ENCODE results near the gene DLG5.

Gene DLG5

GRCh38 chr10:77821036-77821435 is 105.5 kb downstream of the DLG5 start:
- no peaks in the 10 kb centered on the region for H3K27me3 ChIP-seq (replicated peaks; ENCODE audit: control insufficient read depth, insufficient read depth, low read length)
- DNase-seq (ENCODE audit: extremely low read depth, insufficient read length) = no peak
- peaks cover 16% of the 10 kb centered on the region for H3K36me3 ChIP-seq (ENCODE audit: control insufficient read depth, insufficient read depth, low read length)
- no peak overlapping the region for H3K4me3 ChIP-seq (replicated peaks; ENCODE audit: low read depth, low read length)
- no peak for TF ChIP-seq CTCF (IDR thresholded peaks at IDR 0.05; ENCODE audit: insufficient read depth, low read length, poor library complexity, severe bottlenecking)

GRCh38 chr10:77820349-77820748 is 106.2 kb downstream of the DLG5 start:
- no peak for TF ChIP-seq CTCF (IDR thresholded peaks at IDR 0.05; ENCODE audit: insufficient read depth, low read length, poor library complexity, severe bottlenecking)
- DNase-seq (ENCODE audit: extremely low read depth, insufficient read length) = no peak
- Histone ChIP-seq H3K27me3 (replicated peaks; ENCODE audit: control insufficient read depth, insufficient read depth, low read length) (no peaks in the 10 kb centered on the region), H3K36me3 (ENCODE audit: control insufficient read depth, insufficient read depth, low read length) (peaks cover 16% of the 10 kb centered on the region), H3K4me3 (replicated peaks; ENCODE audit: low read depth, low read length) (no peak overlapping the region)

GRCh38 chr10:77819210-77820112 is 107.1 kb downstream of the DLG5 start:
- Histone ChIP-seq H3K4me3 (replicated peaks; ENCODE audit: low read depth, low read length) (no peak overlapping the region), H3K36me3 (ENCODE audit: control insufficient read depth, insufficient read depth, low read length) (peaks cover 15% of the 10 kb centered on the region), H3K27me3 (replicated peaks; ENCODE audit: control insufficient read depth, insufficient read depth, low read length) (no peaks in the 10 kb centered on the region)
- no peak for TF ChIP-seq CTCF (IDR thresholded peaks at IDR 0.05; ENCODE audit: insufficient read depth, low read length, poor library complexity, severe bottlenecking)
- no peak for DNase-seq (ENCODE audit: extremely low read depth, insufficient read length)

- TF ChIP-seq CTCF (IDR thresholded peaks at IDR 0.05; ENCODE audit: insufficient read depth, low read length, poor library complexity, severe bottlenecking) = no peak
- DNase-seq (ENCODE audit: extremely low read depth, insufficient read length) = no peak
- H3K27me3 ChIP-seq (replicated peaks; ENCODE audit: control insufficient read depth, insufficient read depth, low read length) = no peaks in the 10 kb centered on the region
- peaks cover 14% of the 10 kb centered on the region for H3K36me3 ChIP-seq (ENCODE audit: control insufficient read depth, insufficient read depth, low read length)
- H3K4me3 ChIP-seq (replicated peaks; ENCODE audit: low read depth, low read length) = no peak overlapping the region
Observed at GRCh38 chr10:77818378-77818777, 108.2 kb downstream of the DLG5 start.

GRCh38 chr10:77817541-77817940 is 109.0 kb downstream of the DLG5 start:
- Histone ChIP-seq H3K4me3 (replicated peaks; ENCODE audit: low read depth, low read length) (no peak overlapping the region), H3K27me3 (replicated peaks; ENCODE audit: control insufficient read depth, insufficient read depth, low read length) (no peaks in the 10 kb centered on the region), H3K36me3 (ENCODE audit: control insufficient read depth, insufficient read depth, low read length) (peaks cover 14% of the 10 kb centered on the region)
- TF ChIP-seq CTCF (IDR thresholded peaks at IDR 0.05; ENCODE audit: insufficient read depth, low read length, poor library complexity, severe bottlenecking) = no peak
- DNase-seq (ENCODE audit: extremely low read depth, insufficient read length) = no peak

All from GM06990 (cell line).